ENCODE measurements around the gene RPL34. TPM values are rescaled to one million over a fixed set of nuclear protein-coding genes. Genes with fewer than 3 reads are reported as not detected.

The RPL34 gene
- total RNA-seq, 4 donors from 2014 or later, result 495 to 1,287 (median 903) TPM

- intact Hi-C loops (cut with DNase I), result no loop called here
Measured at GRCh38 chr4:108601106-108601505, 19.3 kb upstream of the RPL34 start.

GRCh38 chr4:108601532-108601931 lies 18.8 kb upstream of the RPL34 start:
- no peaks in the 10 kb centered on the region for H3K36me3 ChIP-seq
- no peak overlapping the region for H3K27ac ChIP-seq
- TF ChIP-seq POLR2A (IDR thresholded peaks at IDR 0.05) (no peak), CTCF (IDR thresholded peaks at IDR 0.05) (no peak)
- no peaks in the 10 kb centered on the region for H3K27me3 ChIP-seq
- DNase-seq, result no peak
- WGBS, 2 donors, result 62 to 73% methylated on average over 1 of the region's 1 CpG
- no peak overlapping the region for H3K4me3 ChIP-seq
- H3K4me1 ChIP-seq, result no peaks in the 10 kb centered on the region
- intact Hi-C loops (cut with DNase I), result no loop called here
- no peaks in the 10 kb centered on the region for H3K9me3 ChIP-seq

More at GRCh38 chr4:108601106-108601505, 19.3 kb upstream of the RPL34 start:
- H3K4me1 ChIP-seq, result no peaks in the 10 kb centered on the region
- H3K27me3 ChIP-seq, result no peaks in the 10 kb centered on the region
- H3K9me3 ChIP-seq, result no peaks in the 10 kb centered on the region
- TF ChIP-seq POLR2A (IDR thresholded peaks at IDR 0.05) (no peak), CTCF (IDR thresholded peaks at IDR 0.05) (no peak)
- no peaks in the 10 kb centered on the region for H3K36me3 ChIP-seq
- no peak overlapping the region for H3K27ac ChIP-seq
- H3K4me3 ChIP-seq, result no peak overlapping the region
- 63 to 67% methylated on average over 3 of the region's 3 CpGs for WGBS, 2 donors
- DNase-seq, result no peak

- Histone ChIP-seq H3K4me1 (no peaks in the 10 kb centered on the region), H3K9me3 (no peaks in the 10 kb centered on the region), H3K27ac (no peak overlapping the region), H3K27me3 (no peaks in the 10 kb centered on the region), H3K4me3 (no peak overlapping the region), H3K36me3 (no peaks in the 10 kb centered on the region)
- 72% methylated on average over 3 of the region's 3 CpGs for WGBS, 2 donors
- intact Hi-C loops (cut with DNase I), result no loop called here
- DNase-seq, result no peak
- TF ChIP-seq CTCF (IDR thresholded peaks at IDR 0.05), result no peak
Measured at GRCh38 chr4:108602163-108602562, 18.2 kb upstream of the RPL34 start.

DNA sequence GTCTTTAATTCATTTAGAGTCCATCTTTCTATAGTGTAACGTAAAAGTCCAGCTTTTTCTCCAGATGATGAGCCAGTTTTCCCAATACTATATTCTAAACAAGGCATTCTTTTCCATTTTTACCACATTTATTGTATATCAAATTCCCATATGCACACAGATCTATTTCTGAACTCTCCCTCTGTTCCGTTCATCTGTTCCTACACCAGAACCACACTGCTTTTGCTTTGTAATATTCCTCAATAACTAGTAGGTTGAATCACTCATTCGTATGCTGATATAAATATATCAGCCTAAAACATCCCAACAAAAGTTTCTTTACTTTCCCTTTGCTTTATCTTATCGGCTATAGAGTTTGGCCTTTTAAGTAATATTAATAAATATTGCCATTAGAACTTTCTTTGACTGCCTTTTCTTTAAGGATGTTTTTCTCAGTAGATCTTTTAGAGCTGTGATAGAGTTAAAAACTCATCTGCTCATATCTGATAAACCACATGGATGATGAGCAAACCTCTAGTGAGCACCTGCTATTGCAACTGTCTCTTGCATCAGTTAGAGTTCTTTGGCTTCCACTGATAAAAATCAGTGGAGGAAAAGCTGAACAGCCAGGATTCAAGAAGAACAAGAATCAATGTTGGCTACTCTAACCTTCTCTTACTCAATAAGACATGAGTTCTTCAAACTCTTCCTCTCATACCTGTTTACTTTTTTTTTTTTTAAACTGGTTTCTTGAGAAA lies 13.1 kb upstream of the RPL34 start:
- TF ChIP-seq CTCF (IDR thresholded peaks at IDR 0.05) (no peak), POLR2A (IDR thresholded peaks at IDR 0.05) (no peak)
- no peak overlapping the region for H3K4me3 ChIP-seq
- no peaks in the 10 kb centered on the region for H3K4me1 ChIP-seq
- no peak overlapping the region for H3K27ac ChIP-seq
- no peaks in the 10 kb centered on the region for H3K9me3 ChIP-seq
- H3K27me3 ChIP-seq, result no peaks in the 10 kb centered on the region
- 69 to 86% methylated on average over 4 of the region's 4 CpGs for WGBS, 2 donors
- no peaks in the 10 kb centered on the region for H3K36me3 ChIP-seq
- intact Hi-C loops (cut with DNase I), result no loop called here
- no peak for DNase-seq

DNA sequence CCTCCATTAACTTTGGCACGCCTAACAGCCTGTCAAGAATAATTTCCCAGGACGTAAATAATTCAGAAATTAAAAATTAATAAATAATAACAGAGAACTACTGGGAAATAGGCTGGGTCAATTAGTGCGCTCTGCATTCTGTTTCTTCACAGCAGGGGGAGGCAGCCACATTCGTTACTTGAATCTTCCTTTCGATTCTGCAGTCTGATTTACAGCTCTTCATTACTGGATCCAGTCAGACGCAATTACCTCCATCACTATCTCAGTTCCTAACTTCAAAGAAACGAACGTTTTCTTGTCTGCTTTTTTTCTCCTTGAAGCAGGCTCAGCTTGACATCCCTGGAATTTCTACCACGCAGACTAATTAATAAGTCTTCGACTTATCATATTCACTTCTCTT lies 9.0 kb upstream of the RPL34 start:
- no peak for DNase-seq
- intact Hi-C loops (cut with DNase I), result no loop called here
- no peaks in the 10 kb centered on the region for H3K9me3 ChIP-seq
- H3K4me1 ChIP-seq, result no peaks in the 10 kb centered on the region
- TF ChIP-seq POLR2A (IDR thresholded peaks at IDR 0.05) (no peak), CTCF (IDR thresholded peaks at IDR 0.05) (no peak)
- H3K36me3 ChIP-seq, result no peaks in the 10 kb centered on the region
- 79 to 83% methylated on average over 10 of the region's 10 CpGs for WGBS, 2 donors
- H3K4me3 ChIP-seq, result no peak overlapping the region
- H3K27me3 ChIP-seq, result no peaks in the 10 kb centered on the region
- H3K27ac ChIP-seq, result no peak overlapping the region

All from esophagus squamous epithelium (tissue), 5 donors.